Activated naive CD8-positive, alpha-beta T cell (primary cell): ENCODE results near the gene ADCY4.

Experiments used
- H3K27ac Mint-ChIP-seq: one replicate; pipeline ENCODE4 v1.8.0; 2021; ENCODE audit warnings: mixed read lengths
- H3K27me3 Mint-ChIP-seq: one replicate; pipeline ENCODE4 v1.8.0; 2021; ENCODE audit warnings: mixed read lengths
- H3K36me3 Mint-ChIP-seq: one replicate; pipeline ENCODE4 v1.8.0; 2021; ENCODE audit warnings: mixed read lengths
- H3K4me1 Mint-ChIP-seq: one replicate; pipeline ENCODE4 v1.8.0; 2021; ENCODE audit warnings: low read depth, mixed read lengths
- H3K4me3 Mint-ChIP-seq: one replicate; pipeline ENCODE4 v1.8.0; 2021; ENCODE audit warnings: mild to moderate bottlenecking, mixed read lengths
- H3K9me3 Mint-ChIP-seq: one replicate; pipeline ENCODE4 v1.8.0; 2021; ENCODE audit warnings: low read depth, mixed read lengths

ADCY4 gene

DNA sequence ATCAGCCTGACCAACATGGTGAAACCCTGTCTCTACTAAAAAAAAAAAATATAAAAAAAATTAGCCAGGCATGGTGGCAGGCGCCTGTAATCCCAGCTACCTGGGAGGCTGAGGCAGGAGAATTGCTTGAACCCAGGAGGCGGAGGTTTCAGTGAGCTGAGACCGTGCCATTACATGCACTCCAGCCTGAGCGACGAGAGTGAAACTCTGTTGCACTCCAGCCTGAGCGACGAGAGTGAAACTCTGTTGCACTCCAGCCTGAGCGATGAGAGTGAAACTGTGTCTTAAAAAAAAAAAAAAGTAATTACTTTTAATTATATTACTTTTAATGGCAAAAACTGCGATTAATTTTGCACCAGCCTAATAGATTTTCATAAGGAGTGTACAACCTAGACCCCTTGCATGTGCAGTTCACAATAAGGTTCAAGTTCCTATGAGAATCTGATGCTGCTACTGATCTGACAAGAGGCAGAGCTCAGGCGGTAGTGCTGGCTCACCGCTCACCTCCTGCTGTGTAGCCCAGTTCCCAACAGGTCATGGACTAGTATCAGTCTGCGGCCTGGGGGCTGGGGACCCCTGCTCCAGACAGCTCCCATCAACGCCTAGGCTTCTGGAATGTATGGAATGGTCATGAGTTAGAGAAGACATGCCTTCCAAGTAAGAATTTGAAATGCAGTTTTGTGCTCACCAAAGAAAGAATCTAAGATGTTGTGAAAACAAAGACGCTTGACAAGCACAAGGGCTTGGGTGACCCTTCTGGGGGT lies 13.5 kb downstream of the ADCY4 start:
- Mint-ChIP-seq H3K9me3 (no peaks in the 10 kb centered on the region), H3K27ac (no peak overlapping the region), H3K4me3 (no peak overlapping the region), H3K4me1 (peaks cover 9% of the 10 kb centered on the region), H3K36me3 (no peaks in the 10 kb centered on the region), H3K27me3 (no peaks in the 10 kb centered on the region)

DNA sequence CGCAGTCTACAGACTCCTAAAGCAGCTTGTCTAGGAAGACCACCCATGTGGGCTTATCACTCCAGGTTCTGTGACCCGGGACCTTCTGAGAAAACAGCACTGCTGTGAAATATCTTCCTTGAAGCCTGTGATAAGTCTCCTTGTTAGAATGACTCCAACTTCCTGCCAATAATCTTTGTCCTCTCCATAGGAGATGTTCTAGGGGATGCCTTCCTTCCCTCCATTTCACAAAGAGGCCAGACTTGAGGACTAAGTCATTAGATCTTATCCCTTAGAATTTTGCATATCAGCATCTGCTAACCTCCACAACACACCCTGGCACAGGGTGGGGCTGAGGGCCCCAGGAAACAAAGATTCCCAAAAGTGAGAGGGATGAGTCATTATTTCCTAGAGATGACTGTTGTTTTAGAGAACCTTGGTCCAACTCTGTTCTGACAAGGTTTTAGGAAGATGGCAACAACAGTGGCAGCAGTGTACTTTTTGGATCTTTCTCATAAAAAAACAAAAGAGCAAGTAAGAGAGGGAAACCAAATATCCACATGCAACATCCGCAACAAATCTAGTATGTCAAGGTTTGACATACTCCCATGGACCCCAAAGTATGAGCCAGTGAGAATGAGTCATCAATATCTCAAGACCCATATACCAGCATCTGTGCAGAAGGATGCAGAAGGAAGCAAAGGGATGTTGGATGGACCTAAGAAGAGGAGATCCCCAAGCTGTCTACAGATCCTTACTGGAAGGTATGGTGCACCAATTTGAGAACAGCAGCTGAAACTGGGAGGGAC lies 17.5 kb downstream of the ADCY4 start:
- Mint-ChIP-seq H3K36me3 (no peaks in the 10 kb centered on the region), H3K4me3 (no peak overlapping the region), H3K27me3 (no peaks in the 10 kb centered on the region), H3K4me1 (peaks cover 39% of the 10 kb centered on the region), H3K9me3 (no peaks in the 10 kb centered on the region), H3K27ac (no peak overlapping the region)

DNA sequence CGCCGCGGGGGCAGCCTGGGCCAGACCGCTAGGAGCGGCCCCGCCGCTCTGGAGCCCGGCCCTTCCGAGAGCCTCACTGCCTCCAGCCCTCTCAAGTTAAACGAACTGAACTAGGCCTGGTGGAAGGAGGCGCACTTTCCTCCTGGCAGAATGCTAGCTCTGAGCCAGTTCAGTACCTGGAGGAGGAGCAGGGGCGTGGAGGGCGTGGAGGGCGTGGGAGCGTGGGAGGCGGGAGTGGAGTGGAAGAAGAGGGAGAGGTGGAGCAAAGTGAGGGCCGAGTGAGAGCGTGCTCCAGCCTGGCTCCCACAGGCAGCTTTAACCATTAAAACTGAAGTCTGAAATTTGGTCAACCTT lies 18.3 kb downstream of the ADCY4 start:
- Mint-ChIP-seq H3K27me3 (no peaks in the 10 kb centered on the region), H3K4me3 (no peak overlapping the region), H3K9me3 (no peaks in the 10 kb centered on the region), H3K4me1 (peaks cover 47% of the 10 kb centered on the region), H3K36me3 (no peaks in the 10 kb centered on the region), H3K27ac (no peak overlapping the region)

DNA sequence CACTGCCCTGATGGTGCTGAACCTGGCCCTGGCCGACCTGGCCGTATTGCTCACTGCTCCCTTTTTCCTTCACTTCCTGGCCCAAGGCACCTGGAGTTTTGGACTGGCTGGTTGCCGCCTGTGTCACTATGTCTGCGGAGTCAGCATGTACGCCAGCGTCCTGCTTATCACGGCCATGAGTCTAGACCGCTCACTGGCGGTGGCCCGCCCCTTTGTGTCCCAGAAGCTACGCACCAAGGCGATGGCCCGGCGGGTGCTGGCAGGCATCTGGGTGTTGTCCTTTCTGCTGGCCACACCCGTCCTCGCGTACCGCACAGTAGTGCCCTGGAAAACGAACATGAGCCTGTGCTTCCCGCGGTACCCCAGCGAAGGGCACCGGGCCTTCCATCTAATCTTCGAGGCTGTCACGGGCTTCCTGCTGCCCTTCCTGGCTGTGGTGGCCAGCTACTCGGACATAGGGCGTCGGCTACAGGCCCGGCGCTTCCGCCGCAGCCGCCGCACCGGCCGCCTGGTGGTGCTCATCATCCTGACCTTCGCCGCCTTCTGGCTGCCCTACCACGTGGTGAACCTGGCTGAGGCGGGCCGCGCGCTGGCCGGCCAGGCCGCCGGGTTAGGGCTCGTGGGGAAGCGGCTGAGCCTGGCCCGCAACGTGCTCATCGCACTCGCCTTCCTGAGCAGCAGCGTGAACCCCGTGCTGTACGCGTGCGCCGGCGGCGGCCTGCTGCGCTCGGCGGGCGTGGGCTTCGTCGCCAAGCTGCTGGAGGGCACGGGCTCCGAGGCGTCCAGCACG lies 18.9 kb downstream of the ADCY4 start:
- no peaks in the 10 kb centered on the region for H3K36me3 Mint-ChIP-seq
- H3K27me3 Mint-ChIP-seq = no peaks in the 10 kb centered on the region
- peaks cover 47% of the 10 kb centered on the region for H3K4me1 Mint-ChIP-seq
- H3K27ac Mint-ChIP-seq = no peak overlapping the region
- no peak overlapping the region for H3K4me3 Mint-ChIP-seq
- no peaks in the 10 kb centered on the region for H3K9me3 Mint-ChIP-seq

DNA sequence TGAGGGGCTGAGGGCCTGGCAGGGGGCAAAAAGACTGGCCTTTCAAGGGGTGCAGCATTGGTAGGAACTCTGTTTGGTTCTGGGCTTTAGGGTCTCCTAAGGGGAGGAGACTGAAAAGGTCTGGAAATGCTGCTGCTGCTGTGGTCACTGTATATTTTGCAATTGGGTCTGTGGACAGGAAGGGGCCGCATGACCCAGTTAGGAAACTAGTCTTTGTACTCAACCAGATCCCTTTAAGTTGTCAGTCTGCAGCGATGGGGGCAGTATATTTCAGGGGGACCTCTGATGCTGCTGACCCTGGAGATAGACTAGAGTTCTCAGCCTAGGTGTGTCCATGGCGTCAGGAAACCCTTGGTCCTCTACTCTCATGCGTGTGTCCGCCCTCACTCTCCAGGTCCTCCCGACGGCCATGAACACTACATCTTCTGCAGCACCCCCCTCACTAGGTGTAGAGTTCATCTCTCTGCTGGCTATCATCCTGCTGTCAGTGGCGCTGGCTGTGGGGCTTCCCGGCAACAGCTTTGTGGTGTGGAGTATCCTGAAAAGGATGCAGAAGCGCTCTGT lies 19.5 kb downstream of the ADCY4 start:
- H3K36me3 Mint-ChIP-seq = no peaks in the 10 kb centered on the region
- no peaks in the 10 kb centered on the region for H3K27me3 Mint-ChIP-seq
- no peak overlapping the region for H3K4me3 Mint-ChIP-seq
- H3K4me1 Mint-ChIP-seq = peaks cover 47% of the 10 kb centered on the region
- H3K27ac Mint-ChIP-seq = no peak overlapping the region
- no peaks in the 10 kb centered on the region for H3K9me3 Mint-ChIP-seq

DNA sequence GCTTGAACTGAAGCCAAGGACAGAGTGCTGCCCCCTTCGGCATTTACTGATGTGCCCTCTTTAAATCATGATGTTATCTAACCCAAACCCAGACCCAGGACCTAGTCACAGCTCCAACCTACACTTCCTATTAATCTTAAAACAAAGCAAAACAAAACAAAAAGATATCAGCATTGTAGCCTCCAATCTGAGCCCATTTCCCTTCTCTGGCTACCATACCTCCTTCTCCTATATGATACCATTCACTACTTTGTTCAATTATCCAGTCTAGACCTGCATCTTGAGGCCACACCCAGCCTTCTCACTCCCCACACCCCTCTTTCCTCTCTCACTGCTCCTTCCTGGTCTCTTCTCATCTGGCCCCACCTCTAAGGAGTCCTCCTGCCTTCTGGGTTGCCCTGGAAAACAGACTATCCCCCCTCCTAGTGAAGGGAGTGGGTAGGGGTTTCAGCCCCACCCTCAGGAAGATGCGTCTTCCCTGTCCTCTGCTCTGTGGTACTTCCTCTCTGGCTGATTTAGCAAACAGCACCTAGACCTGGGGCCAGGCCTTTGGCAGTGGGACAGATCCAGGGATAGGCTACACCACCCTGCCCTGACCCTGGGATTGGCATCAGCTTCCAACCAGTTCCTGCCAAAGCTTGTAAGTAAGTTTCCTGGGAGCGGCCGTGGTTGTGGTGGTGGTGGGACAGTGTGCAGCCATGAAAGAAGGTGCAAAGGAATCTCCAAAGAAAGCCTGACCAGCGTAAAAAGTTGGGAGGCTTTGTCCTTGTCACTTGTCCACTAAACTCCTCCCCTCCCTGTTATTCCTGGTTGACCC lies 20.3 kb downstream of the ADCY4 start:
- H3K4me1 Mint-ChIP-seq = peaks cover 55% of the 10 kb centered on the region
- no peaks in the 10 kb centered on the region for H3K9me3 Mint-ChIP-seq
- H3K27me3 Mint-ChIP-seq = no peaks in the 10 kb centered on the region
- H3K4me3 Mint-ChIP-seq = no peak overlapping the region
- H3K27ac Mint-ChIP-seq = no peak overlapping the region
- no peaks in the 10 kb centered on the region for H3K36me3 Mint-ChIP-seq

DNA sequence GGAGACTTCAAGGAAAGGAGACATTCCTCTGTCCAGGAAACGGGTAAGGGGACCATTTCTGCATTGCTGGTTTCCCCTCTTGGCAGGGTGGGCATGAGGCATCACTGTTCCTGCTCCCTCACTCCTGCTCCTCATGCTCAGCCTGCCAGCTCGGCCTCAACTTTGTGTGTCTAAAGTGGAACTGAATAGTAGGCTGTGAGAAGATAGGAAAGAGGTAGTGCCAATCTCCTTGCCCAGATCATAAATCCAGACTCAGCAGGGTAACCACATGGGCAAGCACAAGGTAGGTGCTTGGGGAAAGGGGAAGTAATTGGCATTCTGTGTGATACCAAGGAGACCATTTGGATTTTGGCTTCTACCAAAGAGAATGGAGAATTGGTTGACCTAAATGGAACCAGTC lies 21.0 kb downstream of the ADCY4 start:
- H3K9me3 Mint-ChIP-seq = no peaks in the 10 kb centered on the region
- peaks cover under 1% of the 10 kb centered on the region for H3K36me3 Mint-ChIP-seq
- no peaks in the 10 kb centered on the region for H3K27me3 Mint-ChIP-seq
- peak overlapping the region; percentile 5 for H3K27ac Mint-ChIP-seq
- peaks cover 61% of the 10 kb centered on the region for H3K4me1 Mint-ChIP-seq
- peak overlapping the region; percentile 2 for H3K4me3 Mint-ChIP-seq

DNA sequence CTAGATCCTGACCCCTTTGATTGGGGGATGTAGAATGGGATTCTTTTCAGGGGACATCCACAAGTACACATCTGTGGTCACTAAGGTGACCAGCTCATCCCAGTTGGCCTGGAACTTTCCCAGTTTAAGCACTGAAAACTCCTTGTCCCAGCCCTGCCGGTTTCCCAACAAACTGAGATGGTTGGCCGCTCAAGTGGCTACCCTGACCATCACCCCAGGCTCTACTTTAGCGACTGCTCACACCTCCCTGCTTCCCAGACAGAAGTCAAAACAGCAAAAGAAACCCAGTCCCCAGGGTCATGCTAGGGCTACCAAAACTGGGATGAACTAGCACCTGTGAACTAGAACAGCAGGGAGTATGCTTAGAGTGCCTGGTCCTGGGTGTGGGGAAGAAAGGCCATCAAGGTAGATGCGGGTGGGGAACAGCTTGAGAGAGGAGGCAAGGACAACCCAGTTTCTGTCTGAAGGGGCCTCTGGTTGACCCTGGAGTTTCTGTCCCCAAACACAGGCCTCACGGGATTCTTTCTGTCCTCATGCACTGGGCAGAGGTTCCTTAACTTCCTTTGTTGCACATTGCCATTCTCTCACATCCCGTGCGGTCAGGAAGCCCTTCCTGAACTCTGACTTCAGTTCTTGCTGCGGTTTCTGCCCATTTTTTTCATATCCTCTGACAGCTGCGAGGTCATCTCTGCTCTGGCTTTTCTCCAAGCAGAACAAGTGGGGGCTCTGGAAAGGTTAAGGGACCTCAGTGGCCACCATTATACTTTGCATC lies 21.9 kb downstream of the ADCY4 start:
- Mint-ChIP-seq H3K9me3 (no peaks in the 10 kb centered on the region), H3K27me3 (no peaks in the 10 kb centered on the region), H3K4me1 (peaks cover 66% of the 10 kb centered on the region), H3K36me3 (peaks cover 2% of the 10 kb centered on the region), H3K4me3 (peak overlapping the region; percentile 49), H3K27ac (peak overlapping the region; percentile 41)

DNA sequence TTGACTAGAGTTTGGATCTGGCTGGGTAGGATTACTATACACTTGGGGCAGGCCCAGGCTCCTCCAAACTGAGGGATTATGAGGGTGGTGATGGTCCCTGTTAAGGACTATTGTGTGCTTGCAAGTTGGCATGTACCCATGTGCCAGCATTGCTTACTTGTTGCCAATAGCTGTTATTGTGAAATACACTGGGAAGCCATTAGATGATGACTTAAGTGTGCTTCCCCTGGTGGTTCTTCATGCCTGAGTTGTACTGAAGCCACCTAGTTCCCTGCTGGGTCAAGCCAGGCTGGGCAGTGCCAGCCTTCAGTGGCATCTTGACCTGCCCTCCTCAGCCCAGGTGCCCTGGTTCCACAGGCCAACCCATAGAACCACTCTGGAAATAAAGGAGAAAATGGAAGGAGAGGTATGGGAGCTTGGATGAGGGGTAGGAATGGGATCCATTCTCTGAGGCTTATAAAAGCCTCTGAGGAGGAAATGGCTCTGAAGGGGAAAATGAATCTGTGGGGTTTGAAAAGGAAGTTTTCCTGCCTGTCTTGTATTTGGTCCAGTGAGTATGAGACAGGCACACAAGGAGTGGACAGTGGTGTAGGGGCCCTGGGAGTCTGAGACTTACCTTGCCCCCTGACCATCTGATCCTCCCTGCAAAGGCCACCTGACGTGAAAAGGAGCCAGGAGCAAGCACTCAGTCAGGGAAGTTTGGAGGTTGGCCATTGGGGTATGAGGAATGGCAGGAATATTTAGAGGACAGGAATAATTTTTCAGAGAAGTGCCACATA lies 22.8 kb downstream of the ADCY4 start:
- peak overlapping the region; percentile 77 for H3K4me3 Mint-ChIP-seq
- H3K36me3 Mint-ChIP-seq = peaks cover 2% of the 10 kb centered on the region
- H3K4me1 Mint-ChIP-seq = peaks cover 61% of the 10 kb centered on the region
- no peaks in the 10 kb centered on the region for H3K9me3 Mint-ChIP-seq
- no peaks in the 10 kb centered on the region for H3K27me3 Mint-ChIP-seq
- peak overlapping the region; percentile 61 for H3K27ac Mint-ChIP-seq

DNA sequence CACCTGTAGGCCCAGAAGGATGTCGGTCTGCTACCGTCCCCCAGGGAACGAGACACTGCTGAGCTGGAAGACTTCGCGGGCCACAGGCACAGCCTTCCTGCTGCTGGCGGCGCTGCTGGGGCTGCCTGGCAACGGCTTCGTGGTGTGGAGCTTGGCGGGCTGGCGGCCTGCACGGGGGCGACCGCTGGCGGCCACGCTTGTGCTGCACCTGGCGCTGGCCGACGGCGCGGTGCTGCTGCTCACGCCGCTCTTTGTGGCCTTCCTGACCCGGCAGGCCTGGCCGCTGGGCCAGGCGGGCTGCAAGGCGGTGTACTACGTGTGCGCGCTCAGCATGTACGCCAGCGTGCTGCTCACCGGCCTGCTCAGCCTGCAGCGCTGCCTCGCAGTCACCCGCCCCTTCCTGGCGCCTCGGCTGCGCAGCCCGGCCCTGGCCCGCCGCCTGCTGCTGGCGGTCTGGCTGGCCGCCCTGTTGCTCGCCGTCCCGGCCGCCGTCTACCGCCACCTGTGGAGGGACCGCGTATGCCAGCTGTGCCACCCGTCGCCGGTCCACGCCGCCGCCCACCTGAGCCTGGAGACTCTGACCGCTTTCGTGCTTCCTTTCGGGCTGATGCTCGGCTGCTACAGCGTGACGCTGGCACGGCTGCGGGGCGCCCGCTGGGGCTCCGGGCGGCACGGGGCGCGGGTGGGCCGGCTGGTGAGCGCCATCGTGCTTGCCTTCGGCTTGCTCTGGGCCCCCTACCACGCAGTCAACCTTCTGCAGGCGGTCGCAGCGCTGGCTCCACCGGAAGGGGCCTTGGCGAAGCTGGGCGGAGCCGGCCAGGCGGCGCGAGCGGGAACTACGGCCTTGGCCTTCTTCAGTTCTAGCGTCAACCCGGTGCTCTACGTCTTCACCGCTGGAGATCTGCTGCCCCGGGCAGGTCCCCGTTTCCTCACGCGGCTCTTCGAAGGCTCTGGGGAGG lies 23.9 kb downstream of the ADCY4 start, which contains the start of gene LTB4R:
TSS of gene LTB4R (plus strand) at position 857 of the 959 bp plus-strand sequence. CDS start 4,150 bp downstream, outside the sequence.
- H3K4me3 Mint-ChIP-seq = peak within 1 kb of the TSS; percentile 80
- peaks cover 2% of the 10 kb centered on the region for H3K36me3 Mint-ChIP-seq
- no peaks in the 10 kb centered on the region for H3K9me3 Mint-ChIP-seq
- peak within 1 kb of the TSS; percentile 64 for H3K27ac Mint-ChIP-seq
- peaks cover 61% of the 10 kb centered on the region for H3K4me1 Mint-ChIP-seq
- no peaks in the 10 kb centered on the region for H3K27me3 Mint-ChIP-seq

DNA sequence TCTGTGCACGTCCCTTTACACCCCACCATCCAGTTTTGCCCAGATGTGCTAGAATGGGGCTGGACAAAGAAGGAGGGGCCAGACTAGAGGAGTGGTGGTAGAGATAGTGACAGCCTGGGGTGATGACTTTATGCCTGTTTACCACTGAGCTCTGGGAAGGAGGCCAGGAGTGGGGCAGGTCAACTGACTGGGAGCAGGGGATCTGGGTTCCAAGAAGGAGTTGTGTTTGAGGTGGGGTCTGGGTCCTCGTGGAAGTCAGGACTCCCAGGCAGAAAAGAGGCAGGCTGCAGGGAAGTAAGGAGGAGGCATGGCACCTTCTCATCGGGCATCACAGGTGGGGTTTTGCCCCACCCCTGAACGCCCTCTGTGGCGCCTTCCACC lies 24.6 kb downstream of the ADCY4 start:
- Mint-ChIP-seq H3K27me3 (no peaks in the 10 kb centered on the region), H3K36me3 (peaks cover 3% of the 10 kb centered on the region), H3K4me1 (peaks cover 58% of the 10 kb centered on the region), H3K9me3 (no peaks in the 10 kb centered on the region), H3K4me3 (peak overlapping the region; percentile 80), H3K27ac (peak overlapping the region; percentile 46)

DNA sequence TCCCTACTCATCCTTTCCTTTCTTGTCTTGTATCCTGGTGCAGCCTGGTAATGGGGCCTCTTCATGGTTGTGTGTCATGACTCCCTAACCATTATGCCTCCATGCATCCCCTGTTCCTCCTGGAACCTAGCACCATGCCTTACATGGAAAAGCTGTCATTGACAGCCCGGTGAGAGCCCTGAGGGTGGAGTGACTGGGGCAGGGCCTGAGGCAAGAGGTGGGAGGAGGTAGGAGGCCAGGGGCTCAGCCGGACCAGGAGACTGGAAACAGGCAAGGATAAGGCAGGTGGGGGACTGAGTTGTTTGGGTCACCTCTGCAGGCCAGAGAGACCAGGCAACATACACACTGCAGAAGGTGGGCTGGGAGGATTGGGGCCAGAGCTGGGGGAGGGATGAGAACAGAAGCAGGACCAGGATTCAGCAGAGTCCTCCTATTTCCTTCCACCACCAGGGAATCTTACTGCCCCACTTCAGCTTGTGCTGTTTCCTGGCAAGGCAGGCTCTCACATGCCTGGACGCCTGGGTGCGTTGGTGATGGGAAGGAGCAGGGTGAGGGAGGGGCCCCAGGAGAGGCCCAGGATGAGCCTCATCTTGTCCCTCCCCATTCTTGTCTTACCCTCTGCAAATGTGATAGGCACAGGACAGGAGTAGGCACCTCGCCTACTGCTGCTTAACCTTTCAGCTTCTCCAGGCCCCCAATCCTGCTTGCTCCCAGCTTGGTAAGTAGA lies 25.2 kb downstream of the ADCY4 start, which contains the start of gene LTB4R2:
TSS of gene LTB4R2 (plus strand) at position 603 of the 727 bp plus-strand sequence. CDS start 525 bp downstream, outside the sequence.
- Mint-ChIP-seq H3K27ac (peak within 1 kb of the TSS; percentile 46), H3K27me3 (no peaks in the 10 kb centered on the region), H3K4me1 (peaks cover 54% of the 10 kb centered on the region), H3K4me3 (peak within 1 kb of the TSS; percentile 80), H3K9me3 (no peaks in the 10 kb centered on the region), H3K36me3 (peaks cover 8% of the 10 kb centered on the region)
